ENCODE data around the gene AMN.

DNA sequence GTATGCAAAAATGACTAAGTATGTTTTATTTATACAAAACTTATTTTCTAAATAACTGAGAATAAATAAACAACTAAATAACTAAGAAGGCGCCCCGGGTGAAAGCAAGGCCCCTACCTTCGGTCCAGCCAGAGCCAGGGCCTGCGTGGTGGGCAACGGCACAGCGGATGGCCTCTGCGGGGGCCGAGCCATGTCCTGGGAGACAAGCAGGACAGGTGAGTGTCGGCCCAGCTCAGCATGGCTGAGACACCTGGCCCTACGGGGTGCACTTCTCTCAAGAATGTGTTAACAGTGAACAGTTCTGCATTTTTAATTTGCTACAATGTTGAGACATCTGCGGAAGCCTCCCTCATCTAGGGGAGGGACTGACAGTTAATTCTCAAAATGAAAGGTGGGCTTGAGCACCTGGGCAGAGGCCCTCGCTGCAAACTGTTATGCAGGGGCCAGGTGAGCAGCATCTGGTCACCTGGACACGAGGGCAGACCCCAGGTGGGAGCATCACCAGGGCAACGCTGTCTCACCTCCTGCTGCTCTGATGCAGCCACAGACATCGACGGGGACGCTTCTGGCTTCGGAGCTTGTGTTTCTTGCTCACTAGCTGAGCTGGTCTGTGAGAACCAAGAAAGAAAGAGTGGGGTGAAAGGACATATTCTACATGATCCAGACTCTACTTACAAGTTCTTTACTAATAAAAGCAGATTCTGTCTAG lies 31.8 kb downstream of the AMN start:
- no peak for TF ChIP-seq CTCF (conservative IDR thresholded peaks at IDR 0.05)
- no peak for TF ChIP-seq ZFX (IDR thresholded peaks at IDR 0.05)

Data from C4-2B (cell line).